Activated CD8-positive, alpha-beta memory T cell treated with anti-CD3 and anti-CD28 coated beads, Interleukin-2, amount 50 U/mL, for 48 hours (primary cell): ENCODE measurements around the gene C18orf63.

Experiments used
- DNase-seq: peaks from one replicate; pipeline ENCODE4 v3.0.0-alpha.2; 2020

Gene C18orf63

GRCh38 chr18:74381621-74382295 is 66.1 kb downstream of the C18orf63 start:
- DNase-seq = no peak

GRCh38 chr18:74382481-74383017 is 66.9 kb downstream of the C18orf63 start:
- DNase-seq = no peak

- DNase-seq = no peak
Measured at GRCh38 chr18:74387383-74387782, 71.7 kb downstream of the C18orf63 start.

GRCh38 chr18:74388227-74388626 is 72.6 kb downstream of the C18orf63 start:
- no peak for DNase-seq

- no peak for DNase-seq
Measured at GRCh38 chr18:74389171-74389927, 73.7 kb downstream of the C18orf63 start.

GRCh38 chr18:74389991-74390390 is 74.4 kb downstream of the C18orf63 start:
- DNase-seq = no peak

GRCh38 chr18:74390900-74391299 is 75.3 kb downstream of the C18orf63 start:
- no peak for DNase-seq

- DNase-seq = no peak
Measured at GRCh38 chr18:74392323-74392722, 76.7 kb downstream of the C18orf63 start.

GRCh38 chr18:74395006-74395405 is 79.4 kb downstream of the C18orf63 start:
- no peak for DNase-seq

GRCh38 chr18:74395648-74396154 is 80.1 kb downstream of the C18orf63 start:
- DNase-seq = no peak

- no peak for DNase-seq
Measured at GRCh38 chr18:74396171-74397169, 80.8 kb downstream of the C18orf63 start.

GRCh38 chr18:74397572-74397971 is 81.9 kb downstream of the C18orf63 start:
- no peak for DNase-seq

GRCh38 chr18:74399091-74399887 is 83.7 kb downstream of the C18orf63 start:
- DNase-seq = no peak

GRCh38 chr18:74400813-74401212 is 85.2 kb downstream of the C18orf63 start:
- DNase-seq = no peak

- DNase-seq = no peak
Measured at GRCh38 chr18:74402806-74403433, 87.3 kb downstream of the C18orf63 start.

- DNase-seq = no peak
Measured at GRCh38 chr18:74407888-74408287, 92.2 kb downstream of the C18orf63 start.
